ENCODE data around the gene TMBIM1. TPM values are rescaled to one million over a fixed set of nuclear protein-coding genes. Genes with fewer than 3 reads are reported as not detected.

Gene TMBIM1
- total RNA-seq, 1 experiment from 2014 or later = 114 TPM

GRCh38 chr2:218266316-218266979 lies 25.9 kb downstream of the TMBIM1 start:
- no peak overlapping the region for H3K4me3 ChIP-seq (ENCODE audit: low read depth in 2 of 2, low read length in 2 of 2)
- peaks cover 12% of the 10 kb centered on the region for H3K4me1 ChIP-seq (ENCODE audit: control insufficient read depth, insufficient read depth, low read length)
- no TSS peak for BruUV-seq (replicated peaks)
- H3K36me3 ChIP-seq (ENCODE audit: control insufficient read depth, insufficient read depth, low read length) = peaks cover 13% of the 10 kb centered on the region
- H3K27ac ChIP-seq (ENCODE audit: low read length) = no peak overlapping the region
- ATAC-seq (no peak), DNase-seq (ENCODE audit: low read depth, low spot score) (no peak)
- H3K9me3 ChIP-seq (ENCODE audit: control insufficient read depth, insufficient read depth, low read depth, low read length) = no peaks in the 10 kb centered on the region
- CTCF ChIA-PET = interaction anchor here (0.5 kb wide), 1 partner anchor 23 kb away, joined by 4 read pairs; no protein-coding TSS in a partner anchor
- POLR2A ChIA-PET = no interaction called here
- intact Hi-C loops (cut with micrococcal nuclease; ENCODE audit: unreplicated experiment) = no loop called here
- in situ Hi-C loops (cut with HindIII; ENCODE audit: low pct_unique_long_range_greater_than_20kb, low sequenced_read_pairs) = no loop called here
- TF ChIP-seq SIN3A (IDR thresholded peaks at IDR 0.05; ENCODE audit: borderline replicate concordance, insufficient read depth, low read depth, low read length) (no peak), POLR2AphosphoS5 (IDR thresholded peaks at IDR 0.05; ENCODE audit: low read depth, low read length) (no peak), REST (IDR thresholded peaks at IDR 0.05; ENCODE audit: insufficient read depth in 1 of 2, low read depth in 2 of 2, low read length in 1 of 2) (no peak), TCF7L2 (IDR thresholded peaks at IDR 0.05; ENCODE audit: low read depth, low read length) (no peak), CTCF (IDR thresholded peaks at IDR 0.05) (no peak)
- H3K27me3 ChIP-seq (ENCODE audit: control insufficient read depth, insufficient read depth, low read length) = no peaks in the 10 kb centered on the region

GRCh38 chr2:218265626-218266025 lies 26.7 kb downstream of the TMBIM1 start:
- Histone ChIP-seq H3K27ac (ENCODE audit: low read length) (no peak overlapping the region), H3K27me3 (ENCODE audit: control insufficient read depth, insufficient read depth, low read length) (no peaks in the 10 kb centered on the region), H3K4me3 (ENCODE audit: low read depth in 2 of 2, low read length in 2 of 2) (no peak overlapping the region), H3K4me1 (ENCODE audit: control insufficient read depth, insufficient read depth, low read length) (peaks cover 8% of the 10 kb centered on the region; the same call in 1 of the 2 replicates), H3K36me3 (ENCODE audit: control insufficient read depth, insufficient read depth, low read length) (peaks cover 12% of the 10 kb centered on the region), H3K9me3 (ENCODE audit: control insufficient read depth, insufficient read depth, low read depth, low read length) (no peaks in the 10 kb centered on the region)
- POLR2A ChIA-PET = no interaction called here
- BruUV-seq (replicated peaks) = no TSS peak
- no peak for TF ChIP-seq SIN3A (IDR thresholded peaks at IDR 0.05; ENCODE audit: borderline replicate concordance, insufficient read depth, low read depth, low read length)
- TF ChIP-seq REST (IDR thresholded peaks at IDR 0.05; ENCODE audit: insufficient read depth in 1 of 2, low read depth in 2 of 2, low read length in 1 of 2) = no peak
- no peak for TF ChIP-seq TCF7L2 (IDR thresholded peaks at IDR 0.05; ENCODE audit: low read depth, low read length)
- no peak for TF ChIP-seq CTCF (IDR thresholded peaks at IDR 0.05)
- no peak for TF ChIP-seq POLR2AphosphoS5 (IDR thresholded peaks at IDR 0.05; ENCODE audit: low read depth, low read length)
- CTCF ChIA-PET = no interaction called here
- intact Hi-C loops (cut with micrococcal nuclease; ENCODE audit: unreplicated experiment) = no loop called here
- no peak for DNase-seq (ENCODE audit: low read depth, low spot score)
- no peak for ATAC-seq
- in situ Hi-C loops (cut with HindIII; ENCODE audit: low pct_unique_long_range_greater_than_20kb, low sequenced_read_pairs) = no loop called here
